AG09319 (cell line): ENCODE measurements around the gene RARRES2.
"Not testable (repeated sequence)": the region's sequence is repeated elsewhere in the genome, so short reads cannot be mapped to it uniquely, and the experiment has no call there.

Source experiments
- DNase-seq: peaks from one replicate; pipeline ENCODE4 v3.0.0-alpha.2; 2010; ENCODE audit warnings: low read depth; ENCODE audit errors: extremely low read depth
- TF ChIP-seq, protein P1 (sequence below): IDR thresholded peaks from 2 replicates; pipeline ENCODE4 v1.5.1; 2011; ENCODE audit warnings: low read depth, mild to moderate bottlenecking, inconsistent platforms, low read length, moderate library complexity

The RARRES2 gene

DNA sequence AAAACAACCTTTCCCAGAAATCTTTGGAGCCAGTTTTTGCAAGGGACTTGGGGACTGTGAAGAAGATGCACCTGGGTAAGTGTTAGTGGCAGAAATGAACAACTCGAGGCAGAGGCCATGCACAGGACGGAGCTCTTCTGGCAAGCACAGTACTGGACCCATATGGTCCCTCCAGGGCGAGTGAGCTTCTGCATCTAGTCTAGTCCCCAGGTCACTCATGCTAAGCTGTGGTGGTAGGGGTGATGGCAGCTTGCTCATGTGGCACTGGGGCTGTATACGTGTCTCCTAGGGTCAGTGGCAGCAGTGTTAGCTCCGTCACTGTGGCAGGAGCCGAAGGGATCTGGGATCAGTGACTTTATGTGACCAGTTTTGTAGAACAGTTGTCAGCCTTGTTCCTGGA is 27.6 kb downstream of the RARRES2 start:
- TF ChIP-seq, protein P1, sequence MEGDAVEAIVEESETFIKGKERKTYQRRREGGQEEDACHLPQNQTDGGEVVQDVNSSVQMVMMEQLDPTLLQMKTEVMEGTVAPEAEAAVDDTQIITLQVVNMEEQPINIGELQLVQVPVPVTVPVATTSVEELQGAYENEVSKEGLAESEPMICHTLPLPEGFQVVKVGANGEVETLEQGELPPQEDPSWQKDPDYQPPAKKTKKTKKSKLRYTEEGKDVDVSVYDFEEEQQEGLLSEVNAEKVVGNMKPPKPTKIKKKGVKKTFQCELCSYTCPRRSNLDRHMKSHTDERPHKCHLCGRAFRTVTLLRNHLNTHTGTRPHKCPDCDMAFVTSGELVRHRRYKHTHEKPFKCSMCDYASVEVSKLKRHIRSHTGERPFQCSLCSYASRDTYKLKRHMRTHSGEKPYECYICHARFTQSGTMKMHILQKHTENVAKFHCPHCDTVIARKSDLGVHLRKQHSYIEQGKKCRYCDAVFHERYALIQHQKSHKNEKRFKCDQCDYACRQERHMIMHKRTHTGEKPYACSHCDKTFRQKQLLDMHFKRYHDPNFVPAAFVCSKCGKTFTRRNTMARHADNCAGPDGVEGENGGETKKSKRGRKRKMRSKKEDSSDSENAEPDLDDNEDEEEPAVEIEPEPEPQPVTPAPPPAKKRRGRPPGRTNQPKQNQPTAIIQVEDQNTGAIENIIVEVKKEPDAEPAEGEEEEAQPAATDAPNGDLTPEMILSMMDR, result no peak
- no peak for DNase-seq

DNA sequence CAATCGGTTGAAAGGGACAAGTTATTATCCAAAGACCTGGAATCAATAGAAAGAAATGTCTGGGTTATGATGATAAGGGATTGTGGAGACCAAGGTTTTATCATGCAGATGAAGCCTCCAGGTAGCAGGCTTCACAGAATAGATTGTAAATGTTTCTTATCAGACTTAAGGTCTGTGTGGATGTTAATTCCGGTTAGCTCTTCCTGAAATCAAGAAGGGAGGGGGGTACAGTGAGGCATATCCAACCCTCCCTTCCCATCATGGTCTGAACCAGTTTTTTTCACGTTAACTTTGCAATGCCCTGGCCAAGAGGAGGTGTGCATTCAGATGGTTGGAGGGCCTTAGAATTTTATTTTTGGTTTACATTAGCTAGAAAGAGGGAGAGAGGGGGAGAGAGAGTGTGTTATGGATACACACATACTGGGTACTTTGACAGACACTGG is 28.0 kb downstream of the RARRES2 start:
- DNase-seq, result no peak

DNA sequence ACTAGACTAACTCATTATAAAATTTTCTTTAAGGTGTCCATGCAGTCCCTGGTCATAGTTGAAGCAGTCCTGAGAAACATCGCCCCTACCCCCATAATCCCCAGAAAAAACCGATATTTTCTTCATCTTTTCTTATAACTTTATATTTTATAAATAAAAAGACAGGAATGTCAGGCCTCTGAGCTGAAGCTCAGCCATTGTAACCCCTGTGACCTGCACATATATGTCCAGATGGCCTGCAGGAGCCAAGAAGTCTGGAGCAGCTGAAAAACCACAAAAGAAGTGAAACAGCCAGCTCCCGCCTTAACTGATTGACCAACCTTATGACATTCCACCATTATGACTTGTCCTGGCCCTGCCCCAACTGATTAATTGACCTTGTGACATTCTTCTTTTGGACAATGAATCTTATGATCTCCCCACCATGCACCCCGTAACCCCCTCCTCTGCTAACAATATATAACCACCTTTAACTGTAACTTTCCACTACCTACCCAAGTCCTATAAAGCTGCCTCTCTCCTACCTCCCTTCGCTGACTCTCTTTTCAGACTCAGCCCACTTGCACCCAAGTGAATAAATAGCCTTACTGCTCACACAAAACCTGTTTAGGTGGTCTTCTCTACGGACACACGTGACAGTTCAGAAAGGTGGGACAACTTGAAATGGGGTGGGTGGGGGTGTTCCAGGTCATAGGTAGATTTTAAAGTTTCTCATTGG is 28.6 kb downstream of the RARRES2 start:
- not testable (repeated sequence) for DNase-seq

More for the DNA sequence above, 28.0 kb downstream of the RARRES2 start:
- TF ChIP-seq, protein P1, result no peak

- no peak for DNase-seq
- TF ChIP-seq, protein P1, result no peak
Observed at GRCh38 chr7:150311711-150312110, 29.7 kb downstream of the RARRES2 start.

GRCh38 chr7:150311146-150311545 is 30.3 kb downstream of the RARRES2 start:
- no peak for DNase-seq
- TF ChIP-seq, protein P1, result no peak

- DNase-seq, result no peak
- TF ChIP-seq, protein P1, result no peak
Observed at GRCh38 chr7:150308575-150308974, 32.9 kb downstream of the RARRES2 start.

DNA sequence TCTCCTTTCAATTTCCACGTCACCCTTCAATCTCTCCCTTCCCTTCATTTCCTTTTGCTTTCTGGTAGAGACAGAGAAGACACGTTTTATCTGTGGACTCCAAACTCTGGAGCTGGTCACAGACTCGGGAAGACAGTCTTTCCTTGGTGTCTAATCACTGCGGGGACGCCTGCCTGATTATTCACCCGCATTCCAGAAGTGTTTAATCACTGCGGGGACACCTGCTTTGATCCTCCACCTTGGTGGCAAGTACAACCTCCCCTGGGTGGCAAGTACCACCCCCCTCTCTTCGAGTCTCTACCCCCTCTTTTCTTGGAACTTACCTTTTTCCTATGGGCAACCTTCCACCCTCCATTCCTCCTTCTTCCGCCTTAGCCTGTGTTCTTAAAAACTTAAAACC is 33.5 kb downstream of the RARRES2 start:
- TF ChIP-seq, protein P1, result no peak
- DNase-seq, result no peak

DNA sequence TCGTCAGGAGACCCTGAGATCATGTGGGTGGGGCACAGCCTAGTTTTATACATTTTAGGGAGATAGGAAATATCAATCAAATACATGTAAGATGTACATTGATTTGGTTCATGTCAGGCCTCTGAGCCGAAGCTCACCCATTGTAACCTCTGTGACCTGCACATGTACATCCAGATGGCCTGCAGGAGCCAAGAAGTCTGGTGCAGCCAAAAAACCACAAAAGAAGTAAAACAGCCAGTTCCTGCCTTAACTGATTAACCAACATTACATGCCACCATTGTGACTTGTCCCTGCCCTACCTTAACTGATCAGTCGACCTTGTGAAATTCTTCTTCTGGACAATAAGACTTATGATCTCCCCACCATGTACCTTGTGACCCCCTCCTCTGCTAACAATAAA is 34.3 kb downstream of the RARRES2 start:
- DNase-seq, result no peak
- TF ChIP-seq, protein P1, result no peak

DNA sequence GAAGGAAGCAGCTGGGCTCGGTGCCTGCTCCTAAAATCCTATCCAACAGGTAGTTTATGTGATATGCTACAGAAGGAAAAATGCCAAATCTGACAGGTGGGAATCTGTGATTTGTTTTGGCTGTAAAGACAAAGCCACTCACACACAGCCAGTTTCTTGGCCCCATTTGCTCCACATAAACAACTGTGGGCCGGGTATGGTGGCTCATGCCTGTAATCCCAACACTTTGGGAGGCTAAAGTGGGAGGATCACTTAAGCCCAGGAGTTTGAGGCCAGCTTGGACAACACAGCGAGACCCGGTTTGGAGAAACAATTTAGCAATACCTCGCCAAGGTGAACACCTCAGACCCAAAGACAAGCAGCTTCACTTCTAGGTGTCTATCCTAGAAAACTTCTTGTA is 35.1 kb downstream of the RARRES2 start:
- DNase-seq, result not testable (repeated sequence)

DNA sequence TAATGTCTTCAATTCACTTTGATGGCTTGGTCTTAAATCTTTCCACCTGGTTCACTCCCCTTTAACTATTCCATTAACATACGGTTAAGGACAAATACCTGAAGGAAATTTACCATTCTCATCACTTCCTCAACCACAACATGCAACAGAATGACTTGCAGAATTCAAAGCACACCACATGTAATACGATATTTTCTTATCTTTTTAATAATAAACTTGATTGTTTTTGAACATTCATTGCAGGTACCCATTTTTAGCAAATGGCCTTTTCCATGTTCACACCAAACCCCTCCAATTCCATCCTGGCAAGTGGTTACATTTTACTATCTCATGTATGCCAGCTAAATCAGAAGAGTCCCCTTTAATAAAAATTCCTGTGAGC is 35.5 kb downstream of the RARRES2 start:
- not testable (repeated sequence) for DNase-seq

- DNase-seq, result not testable (repeated sequence)
Observed at GRCh38 chr7:150305259-150305902, 36.0 kb downstream of the RARRES2 start.
